Measurements from ENCODE around the gene MACO1. TPM values are rescaled to one million over a fixed set of nuclear protein-coding genes. Genes with fewer than 3 reads are reported as not detected.
"Not testable (repeated sequence)": the region's sequence is repeated elsewhere in the genome, so short reads cannot be mapped to it uniquely, and the experiment has no call there.

MACO1 gene
- total RNA-seq, 1 donor from 2014 or later = 15.2 TPM

GRCh38 chr1:25425098-25426085, 5.3 kb upstream of the MACO1 start:
- ATAC-seq = peak; percentile 78

GRCh38 chr1:25427696-25428095, 3.0 kb upstream of the MACO1 start:
- no peak for ATAC-seq

GRCh38 chr1:25428475-25429166, 2.1 kb upstream of the MACO1 start:
- ATAC-seq = no peak

GRCh38 chr1:25430967-25431881, 527 bp downstream of the MACO1 start:
- peak; percentile 17 for ATAC-seq

- no peak for ATAC-seq
Measured at GRCh38 chr1:25431955-25432719, 1.4 kb downstream of the MACO1 start.

- no peak for ATAC-seq
Measured at GRCh38 chr1:25432749-25433388, 2.2 kb downstream of the MACO1 start.

- ATAC-seq = no peak
Measured at GRCh38 chr1:25433389-25434186, 2.9 kb downstream of the MACO1 start.

- ATAC-seq = no peak
Measured at GRCh38 chr1:25435397-25436108, 4.9 kb downstream of the MACO1 start.

- no peak for ATAC-seq
Measured at GRCh38 chr1:25437672-25438071, 7.0 kb downstream of the MACO1 start.

GRCh38 chr1:25439287-25439686, 8.6 kb downstream of the MACO1 start:
- no peak for ATAC-seq

GRCh38 chr1:25442178-25442577, 11.5 kb downstream of the MACO1 start:
- peak; percentile 28 for ATAC-seq

- ATAC-seq = peak; percentile 76
Measured at GRCh38 chr1:25443030-25443699, 12.5 kb downstream of the MACO1 start.

- not testable (repeated sequence) for ATAC-seq
Measured at GRCh38 chr1:25444604-25445003, 13.9 kb downstream of the MACO1 start.

- ATAC-seq = no peak
Measured at GRCh38 chr1:25445993-25446538, 15.4 kb downstream of the MACO1 start.

- no peak for ATAC-seq
Measured at GRCh38 chr1:25447547-25447946, 16.9 kb downstream of the MACO1 start.

GRCh38 chr1:25450891-25451290, 20.2 kb downstream of the MACO1 start:
- no peak for ATAC-seq

GRCh38 chr1:25451908-25452307, 21.2 kb downstream of the MACO1 start:
- no peak for ATAC-seq

- ATAC-seq = no peak
Measured at GRCh38 chr1:25456502-25456901, 25.8 kb downstream of the MACO1 start.

All from esophagus mucosa (tissue), 1 donor.